A673 (cell line): ENCODE measurements around the gene NMB. TPM values are rescaled to one million over a fixed set of nuclear protein-coding genes. Genes with fewer than 3 reads are reported as not detected.

Source experiments
- BruUV-seq: library from RNA; stranded (reverse); fragments of 400-500 nt; replicated peaks from 2 replicates; lab custom pipeline; 2021; lab: Mats Ljungman, UMichigan
- CTCF ChIA-PET: fragments of 300-600 bp; sonication (Branson Sonifier 250); formaldehyde crosslinking; loops from one replicate; lab custom pipeline; 2022; ENCODE audit warnings: antibody characterized with exemption; lab: Charles Lee
- POLR2A ChIA-PET: fragments of 300-600 bp; sonication (Branson Sonifier 250); formaldehyde crosslinking; loops from one replicate; lab custom pipeline; 2022; ENCODE audit warnings: antibody characterized with exemption; ENCODE audit not compliant: low non-redundant PET; lab: Charles Lee
- DNase-seq: peaks from one replicate; pipeline ENCODE4 v3.0.0-alpha.2; 2015; ENCODE audit warnings: low spot score
- H3K27ac ChIP-seq: fragments of 200-600 bp; sonication (generic); 2 replicates; pipeline ENCODE4 v1.5.1; 2016; ENCODE audit warnings: mixed run types, low read depth, mild to moderate bottlenecking, mixed read lengths, antibody characterized with exemption, low read length; ENCODE audit not compliant: poor library complexity, severe bottlenecking
- H3K27me3 ChIP-seq: fragments of 200-600 bp; sonication (generic); replicated peaks from 2 replicates; pipeline ENCODE4 v1.6.1; 2017; ENCODE audit warnings: mixed run types, low read depth, mild to moderate bottlenecking, mixed read lengths, antibody characterized with exemption, low read length; ENCODE audit not compliant: insufficient read depth, poor library complexity
- H3K36me3 ChIP-seq: fragments of 200-600 bp; sonication (generic); 2 replicates; pipeline ENCODE4 v1.6.1; 2016; ENCODE audit warnings: mixed run types, mild to moderate bottlenecking, mixed read lengths, antibody characterized with exemption, low read length; ENCODE audit not compliant: insufficient read depth, poor library complexity, severe bottlenecking
- H3K4me1 ChIP-seq: fragments of 200-600 bp; sonication (generic); 2 replicates; pipeline ENCODE4 v1.6.1; 2017; ENCODE audit warnings: mixed run types, mild to moderate bottlenecking, mixed read lengths, antibody characterized with exemption, low read length; ENCODE audit not compliant: insufficient read depth, poor library complexity, severe bottlenecking
- H3K4me3 ChIP-seq: fragments of 200-600 bp; sonication (generic); 2 replicates; pipeline ENCODE4 v1.5.1; 2016; ENCODE audit warnings: low read depth, mixed run types, mild to moderate bottlenecking, mixed read lengths, low read length; ENCODE audit not compliant: poor library complexity, severe bottlenecking
- H3K9me3 ChIP-seq: fragments of 200-600 bp; sonication (generic); 2 replicates; pipeline ENCODE4 v1.6.1; 2016; ENCODE audit warnings: mixed run types, low read depth, mild to moderate bottlenecking, mixed read lengths, antibody characterized with exemption, low read length; ENCODE audit not compliant: poor library complexity, severe bottlenecking
- EZH2 ChIP-seq: fragments of 200-600 bp; sonication (generic); IDR thresholded peaks from 2 replicates; pipeline ENCODE4 v1.6.1; 2017; ENCODE audit warnings: borderline replicate concordance, low read depth, mild to moderate bottlenecking, mixed read lengths, antibody characterized with exemption, low read length; ENCODE audit not compliant: poor library complexity, severe bottlenecking
- intact Hi-C: fragments of 100-400 bp; cut with micrococcal nuclease; formaldehyde crosslinking; loops from one replicate; pipeline ENCODE4 v1.10.0; 2022; ENCODE audit not compliant: unreplicated experiment
- total RNA-seq: library from RNA; stranded (reverse); gene quantifications from 2 replicates; pipeline ENCODE4 v1.2.3, GENCODE V29; 2021
- TF ChIP-seq, protein P1 (sequence below): fragments of 300-800, 200-600 bp; sonication (generic); conservative IDR thresholded peaks from 2 replicates; pipeline ENCODE4 v1.5.1; 2017; ENCODE audit warnings: low read depth, mild to moderate bottlenecking, antibody characterized with exemption, low read length, moderate library complexity, mixed read lengths

NMB gene
- total RNA-seq, 1 experiment from 2014 or later, result 15.1 TPM

DNA sequence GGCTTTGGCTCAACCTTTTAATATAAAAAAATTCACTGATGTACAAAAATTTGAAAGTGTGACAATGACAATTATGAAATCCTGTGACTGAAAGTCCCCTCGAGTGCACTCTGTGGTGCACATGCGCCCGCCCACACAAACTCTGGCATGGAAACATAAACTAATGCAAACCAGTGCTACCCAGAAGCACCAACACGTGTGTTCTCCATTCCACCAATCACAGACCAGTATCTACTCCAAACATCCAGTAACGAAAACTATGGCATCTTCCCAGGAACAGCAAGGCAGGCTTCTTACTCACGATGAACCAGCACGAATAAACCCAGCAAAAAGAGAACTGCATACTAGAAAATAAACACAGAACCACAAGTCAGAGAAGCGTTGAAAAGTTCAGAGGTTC is 11.7 kb upstream of the NMB start:
- intact Hi-C loops, result no loop called here
- Histone ChIP-seq H3K4me1 (no peaks in the 10 kb centered on the region), H3K9me3 (no peaks in the 10 kb centered on the region), H3K36me3 (peaks cover 4% of the 10 kb centered on the region), H3K27ac (no peak overlapping the region), H3K4me3 (no peak overlapping the region), H3K27me3 (no peaks in the 10 kb centered on the region)
- DNase-seq, result no peak
- ChIA-PET POLR2A (no interaction called here), CTCF (no interaction called here)
- TF ChIP-seq, protein P1, sequence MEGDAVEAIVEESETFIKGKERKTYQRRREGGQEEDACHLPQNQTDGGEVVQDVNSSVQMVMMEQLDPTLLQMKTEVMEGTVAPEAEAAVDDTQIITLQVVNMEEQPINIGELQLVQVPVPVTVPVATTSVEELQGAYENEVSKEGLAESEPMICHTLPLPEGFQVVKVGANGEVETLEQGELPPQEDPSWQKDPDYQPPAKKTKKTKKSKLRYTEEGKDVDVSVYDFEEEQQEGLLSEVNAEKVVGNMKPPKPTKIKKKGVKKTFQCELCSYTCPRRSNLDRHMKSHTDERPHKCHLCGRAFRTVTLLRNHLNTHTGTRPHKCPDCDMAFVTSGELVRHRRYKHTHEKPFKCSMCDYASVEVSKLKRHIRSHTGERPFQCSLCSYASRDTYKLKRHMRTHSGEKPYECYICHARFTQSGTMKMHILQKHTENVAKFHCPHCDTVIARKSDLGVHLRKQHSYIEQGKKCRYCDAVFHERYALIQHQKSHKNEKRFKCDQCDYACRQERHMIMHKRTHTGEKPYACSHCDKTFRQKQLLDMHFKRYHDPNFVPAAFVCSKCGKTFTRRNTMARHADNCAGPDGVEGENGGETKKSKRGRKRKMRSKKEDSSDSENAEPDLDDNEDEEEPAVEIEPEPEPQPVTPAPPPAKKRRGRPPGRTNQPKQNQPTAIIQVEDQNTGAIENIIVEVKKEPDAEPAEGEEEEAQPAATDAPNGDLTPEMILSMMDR, result no peak
- no peak for TF ChIP-seq EZH2
- BruUV-seq, result TSS peak; percentile 78

DNA sequence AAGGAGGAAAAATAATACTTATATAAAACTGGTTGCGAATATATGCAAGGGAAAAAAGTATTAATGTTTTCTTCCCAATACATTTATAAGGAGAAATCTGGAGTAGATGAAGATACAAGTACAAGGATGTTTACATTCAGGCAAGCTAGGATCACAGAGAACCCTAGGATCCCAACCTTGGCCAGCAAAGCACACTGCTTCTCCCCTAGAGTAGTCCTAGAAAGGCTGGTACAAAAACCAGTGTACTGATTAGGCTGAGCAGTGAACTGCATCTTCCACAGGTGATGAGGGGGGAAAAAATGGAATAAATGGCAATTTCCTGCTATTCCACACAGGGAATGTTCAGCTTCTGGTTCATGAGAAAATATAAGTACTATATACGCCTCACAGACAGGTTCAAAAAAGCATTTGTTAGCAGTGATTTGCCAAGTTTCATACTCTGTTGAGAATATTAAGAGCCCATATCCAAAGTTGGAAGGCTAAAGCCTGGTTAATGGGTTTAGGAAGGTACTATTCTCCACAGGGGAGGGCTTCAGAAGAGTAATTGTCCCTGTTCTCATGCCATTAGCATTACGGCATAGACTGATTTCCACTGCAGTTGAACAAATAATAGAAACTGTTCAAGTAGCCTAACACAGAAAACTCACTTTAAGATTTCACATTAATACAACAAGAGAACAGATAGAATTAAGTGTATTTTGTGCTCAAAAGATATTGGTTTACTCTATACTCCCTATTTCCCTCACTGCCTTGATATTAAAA is 10.4 kb upstream of the NMB start:
- no peak overlapping the region for H3K27ac ChIP-seq
- ChIA-PET CTCF (no interaction called here), POLR2A (no interaction called here)
- H3K27me3 ChIP-seq, result no peaks in the 10 kb centered on the region
- TF ChIP-seq, protein P1, result no peak
- TF ChIP-seq EZH2, result no peak
- no peak overlapping the region for H3K4me3 ChIP-seq
- intact Hi-C loops, result no loop called here
- peaks cover 4% of the 10 kb centered on the region for H3K36me3 ChIP-seq
- no peaks in the 10 kb centered on the region for H3K9me3 ChIP-seq
- H3K4me1 ChIP-seq, result no peaks in the 10 kb centered on the region
- DNase-seq, result no peak
- no TSS peak for BruUV-seq

DNA sequence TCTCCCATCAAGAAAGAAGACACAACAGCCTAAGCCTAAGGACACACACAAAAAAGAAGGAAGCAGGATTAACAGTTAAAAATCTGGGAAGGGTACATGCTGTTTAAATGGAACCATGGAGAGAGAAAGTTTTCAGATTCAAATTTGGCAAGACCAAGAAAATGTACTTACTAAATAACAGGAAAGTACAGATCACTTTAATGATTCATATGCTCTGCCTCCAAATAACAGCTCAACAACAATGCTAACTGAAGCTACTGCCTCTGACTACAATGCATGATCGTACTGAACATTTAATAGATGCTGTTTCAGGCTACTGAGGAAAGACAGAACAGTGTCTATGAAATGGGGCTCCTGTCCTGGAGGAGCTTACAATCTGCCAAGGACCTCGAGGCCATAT is 8.4 kb upstream of the NMB start:
- no peaks in the 10 kb centered on the region for H3K4me1 ChIP-seq
- ChIA-PET CTCF (no interaction called here), POLR2A (no interaction called here)
- no peak overlapping the region for H3K27ac ChIP-seq
- H3K27me3 ChIP-seq, result no peaks in the 10 kb centered on the region
- H3K36me3 ChIP-seq, result peaks cover 4% of the 10 kb centered on the region
- no peak for TF ChIP-seq EZH2
- TF ChIP-seq, protein P1, result no peak
- intact Hi-C loops, result no loop called here
- no peaks in the 10 kb centered on the region for H3K9me3 ChIP-seq
- no peak overlapping the region for H3K4me3 ChIP-seq
- BruUV-seq, result no TSS peak
- DNase-seq, result no peak
